MM.1S (cell line): Measurements from ENCODE around the gene ABHD16B.

Experiments used
- DNase-seq: peaks from one replicate; pipeline ENCODE4 v3.0.0-alpha.2; 2015
- H2AFZ ChIP-seq: fragments of 300-600 bp; sonication (generic); 2 replicates; pipeline ENCODE4 v1.6.0; 2016; ENCODE audit warnings: antibody characterized with exemption, low read length
- H3F3A ChIP-seq: fragments of 300-600 bp; sonication (generic); 2 replicates; pipeline ENCODE4 v1.6.1; 2016; ENCODE audit warnings: mild to moderate bottlenecking, antibody characterized with exemption, low read length, moderate library complexity, mixed read lengths; ENCODE audit not compliant: insufficient read depth
- H3K27ac ChIP-seq: fragments of 300-600 bp; sonication (generic); 2 replicates; pipeline ENCODE4 v1.5.1; 2016; ENCODE audit warnings: mild to moderate bottlenecking, low read length
- H3K27me3 ChIP-seq: fragments of 300-600 bp; sonication (generic); replicated peaks from 2 replicates; pipeline ENCODE4 v1.6.0; 2016; ENCODE audit warnings: low read length; ENCODE audit not compliant: insufficient read depth
- H3K36me3 ChIP-seq: fragments of 300-600 bp; sonication (generic); replicated peaks from 2 replicates; pipeline ENCODE4 v1.6.1; 2016; ENCODE audit warnings: mild to moderate bottlenecking, low read length, mixed read lengths; ENCODE audit not compliant: insufficient read depth
- H3K4me1 ChIP-seq: fragments of 300-600 bp; sonication (generic); 2 replicates; pipeline ENCODE4 v1.6.1; 2016; ENCODE audit warnings: low read length, mixed read lengths
- H3K4me2 ChIP-seq: fragments of 300-600 bp; sonication (generic); 2 replicates; pipeline ENCODE4 v1.6.0; 2016; ENCODE audit warnings: low read depth, low read length
- H3K4me3 ChIP-seq: fragments of 300-600 bp; sonication (generic); 2 replicates; pipeline ENCODE4 v1.5.1; 2016; ENCODE audit warnings: low read length, mixed read lengths
- H3K79me2 ChIP-seq: fragments of 300-600 bp; sonication (generic); 2 replicates; pipeline ENCODE4 v1.6.1; 2016; ENCODE audit warnings: mixed run types, low read length, mixed read lengths
- H3K9ac ChIP-seq: fragments of 300-600 bp; sonication (generic); 2 replicates; pipeline ENCODE4 v1.6.1; 2016; ENCODE audit warnings: low read length, mixed read lengths
- H3K9me2 ChIP-seq: fragments of 300-600 bp; sonication (generic); replicated peaks from 2 replicates; pipeline ENCODE4 v1.6.1; 2016; ENCODE audit warnings: mild to moderate bottlenecking, low read length, mixed read lengths; ENCODE audit not compliant: insufficient read depth
- H3K9me3 ChIP-seq: fragments of 300-600 bp; sonication (generic); replicated peaks from 2 replicates; pipeline ENCODE4 v1.6.1; 2016; ENCODE audit warnings: mild to moderate bottlenecking, low read length, mixed read lengths; ENCODE audit not compliant: insufficient read depth
- H4K20me1 ChIP-seq: fragments of 300-600 bp; sonication (generic); 2 replicates; pipeline ENCODE4 v1.6.1; 2016; ENCODE audit warnings: mild to moderate bottlenecking, low read length, moderate library complexity, mixed read lengths; ENCODE audit not compliant: insufficient read depth
- EZH2 ChIP-seq: fragments of 300-600 bp; sonication (generic); optimal IDR thresholded peaks from 2 replicates; pipeline ENCODE3; 2017; ENCODE audit warnings: low read depth, mild to moderate bottlenecking, antibody characterized with exemption, low read length, mixed read lengths
- EZH2phosphoT487 ChIP-seq: fragments of 300-600 bp; sonication (generic); IDR thresholded peaks from 2 replicates; pipeline ENCODE4 v1.6.1; 2018; ENCODE audit warnings: antibody characterized with exemption, low read length
- TF ChIP-seq, protein P1 (sequence below): fragments of 300-600 bp; sonication (generic); IDR thresholded peaks from 2 replicates; pipeline ENCODE4 v1.5.1; 2016; ENCODE audit warnings: antibody characterized with exemption, low read length, mixed read lengths

The ABHD16B gene

GRCh38 chr20:63861365-63861934 lies at the start of gene ABHD16B:
ABHD16B (plus strand) TSS chr20:63861498; CDS start chr20:63861541, 43 bp downstream.
- no peaks in the 10 kb centered on the region for H3K9me3 ChIP-seq
- H3K9me2 ChIP-seq = no peaks in the 10 kb centered on the region
- H4K20me1 ChIP-seq = no peaks in the 10 kb centered on the region
- no peak within 1 kb of the TSS for H2AFZ ChIP-seq
- no peaks in the 10 kb centered on the region for H3K36me3 ChIP-seq
- H3K79me2 ChIP-seq = peaks cover 22% of the 10 kb centered on the region
- no peak for DNase-seq
- H3K4me1 ChIP-seq = peaks cover 8% of the 10 kb centered on the region
- TF ChIP-seq, protein P1, sequence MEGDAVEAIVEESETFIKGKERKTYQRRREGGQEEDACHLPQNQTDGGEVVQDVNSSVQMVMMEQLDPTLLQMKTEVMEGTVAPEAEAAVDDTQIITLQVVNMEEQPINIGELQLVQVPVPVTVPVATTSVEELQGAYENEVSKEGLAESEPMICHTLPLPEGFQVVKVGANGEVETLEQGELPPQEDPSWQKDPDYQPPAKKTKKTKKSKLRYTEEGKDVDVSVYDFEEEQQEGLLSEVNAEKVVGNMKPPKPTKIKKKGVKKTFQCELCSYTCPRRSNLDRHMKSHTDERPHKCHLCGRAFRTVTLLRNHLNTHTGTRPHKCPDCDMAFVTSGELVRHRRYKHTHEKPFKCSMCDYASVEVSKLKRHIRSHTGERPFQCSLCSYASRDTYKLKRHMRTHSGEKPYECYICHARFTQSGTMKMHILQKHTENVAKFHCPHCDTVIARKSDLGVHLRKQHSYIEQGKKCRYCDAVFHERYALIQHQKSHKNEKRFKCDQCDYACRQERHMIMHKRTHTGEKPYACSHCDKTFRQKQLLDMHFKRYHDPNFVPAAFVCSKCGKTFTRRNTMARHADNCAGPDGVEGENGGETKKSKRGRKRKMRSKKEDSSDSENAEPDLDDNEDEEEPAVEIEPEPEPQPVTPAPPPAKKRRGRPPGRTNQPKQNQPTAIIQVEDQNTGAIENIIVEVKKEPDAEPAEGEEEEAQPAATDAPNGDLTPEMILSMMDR = no peak
- no peak for TF ChIP-seq EZH2phosphoT487
- TF ChIP-seq EZH2 = no peak
- no peak within 1 kb of the TSS for H3K4me2 ChIP-seq
- no peak within 1 kb of the TSS for H3K27ac ChIP-seq
- H3K4me3 ChIP-seq = no peak within 1 kb of the TSS
- no peak within 1 kb of the TSS for H3K9ac ChIP-seq
- peaks cover 14% of the 10 kb centered on the region; the same call in 1 of the 2 replicates for H3K27me3 ChIP-seq
- H3F3A ChIP-seq = peaks cover 20% of the 10 kb centered on the region; the same call in 1 of the 2 replicates

- no peak overlapping the region for H3K4me3 ChIP-seq
- TF ChIP-seq EZH2phosphoT487 = no peak
- no peak for TF ChIP-seq EZH2
- TF ChIP-seq, protein P1 = no peak
- no peak overlapping the region for H3K9ac ChIP-seq
- H3K4me1 ChIP-seq = no peaks in the 10 kb centered on the region
- H3K27me3 ChIP-seq = peaks cover 57% of the 10 kb centered on the region
- no peaks in the 10 kb centered on the region for H3K9me2 ChIP-seq
- no peak overlapping the region for H3K27ac ChIP-seq
- H3K79me2 ChIP-seq = no peaks in the 10 kb centered on the region
- H4K20me1 ChIP-seq = no peaks in the 10 kb centered on the region
- no peak overlapping the region for H2AFZ ChIP-seq
- H3K9me3 ChIP-seq = no peaks in the 10 kb centered on the region
- H3K4me2 ChIP-seq = no peak overlapping the region
- DNase-seq = no peak
- peaks cover 3% of the 10 kb centered on the region; the same call in 1 of the 2 replicates for H3F3A ChIP-seq
- no peaks in the 10 kb centered on the region for H3K36me3 ChIP-seq
Observed at GRCh38 chr20:63814891-63815614, 46.2 kb upstream of the ABHD16B start.

DNA sequence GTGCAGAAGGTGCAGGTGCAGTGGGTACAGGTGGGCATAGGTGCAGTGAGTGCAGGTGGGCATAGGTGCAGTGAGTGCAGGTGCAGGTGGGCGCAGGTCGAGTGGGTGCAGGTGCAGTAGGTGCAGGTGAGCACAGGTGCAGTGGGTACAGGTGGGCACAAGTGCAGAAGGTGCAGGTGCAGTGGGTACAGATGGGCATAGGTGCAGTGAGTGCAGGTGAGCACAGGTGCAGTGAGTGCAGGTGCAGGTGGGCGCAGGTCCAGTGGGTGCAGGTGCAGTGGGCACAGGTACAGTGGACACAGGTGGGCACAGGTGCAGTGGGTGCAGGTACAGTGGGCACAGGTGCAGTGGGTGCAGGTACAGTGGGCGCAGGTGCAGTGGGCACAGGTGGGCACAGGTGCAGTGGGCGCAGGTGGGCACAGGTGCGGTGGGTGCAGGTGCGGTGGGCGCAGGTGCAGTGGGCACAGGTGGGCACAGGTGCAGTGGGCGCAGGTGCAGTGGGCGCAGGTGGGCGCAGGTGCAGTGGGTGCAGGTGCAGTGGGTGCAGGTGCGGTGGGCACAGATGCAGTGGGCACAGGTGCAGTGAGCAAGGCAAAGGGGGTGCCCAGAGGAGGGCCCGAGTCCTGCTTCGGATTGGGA lies 45.6 kb upstream of the ABHD16B start:
- no peaks in the 10 kb centered on the region for H3K9me3 ChIP-seq
- peaks cover 3% of the 10 kb centered on the region; the same call in 1 of the 2 replicates for H3F3A ChIP-seq
- no peak for DNase-seq
- no peaks in the 10 kb centered on the region for H3K36me3 ChIP-seq
- H3K79me2 ChIP-seq = no peaks in the 10 kb centered on the region
- no peak for TF ChIP-seq EZH2
- H4K20me1 ChIP-seq = no peaks in the 10 kb centered on the region
- H3K4me2 ChIP-seq = no peak overlapping the region
- peaks cover 54% of the 10 kb centered on the region for H3K27me3 ChIP-seq
- H3K4me1 ChIP-seq = no peaks in the 10 kb centered on the region
- no peak overlapping the region for H2AFZ ChIP-seq
- no peak overlapping the region for H3K4me3 ChIP-seq
- H3K9me2 ChIP-seq = no peaks in the 10 kb centered on the region
- no peak overlapping the region for H3K9ac ChIP-seq
- no peak overlapping the region for H3K27ac ChIP-seq
